RWPE1 (cell line): ENCODE measurements around the gene MLC1.

Source experiments
- CTCF ChIA-PET: fragments of 350-600 bp; sonication (Branson Sonifier 250); formaldehyde crosslinking; extraction: SDS; loops from one replicate; lab custom pipeline; 2021; lab: Yijun Ruan, JAX
- POLR2A ChIA-PET: fragments of 400-600 bp; formaldehyde crosslinking; extraction: SDS; loops from one replicate; lab custom pipeline; 2020; ENCODE audit warnings: antibody characterized with exemption; ENCODE audit not compliant: low non-redundant PET; lab: Yijun Ruan, JAX
- DNase-seq: peaks from one replicate; pipeline ENCODE4 v3.0.0; 2012; ENCODE audit warnings: low spot score
- H3K27ac ChIP-seq: fragments of 450-650 bp; 2 replicates; pipeline ENCODE4 v1.5.1; 2017
- CTCF ChIP-seq: fragments of 450-650 bp; conservative IDR thresholded peaks from 2 replicates; pipeline ENCODE4 v1.5.1; 2017; ENCODE audit warnings: low read depth, mild to moderate bottlenecking

The MLC1 gene

GRCh38 chr22:50105208-50106100, 20.2 kb upstream of the MLC1 start:
- TF ChIP-seq CTCF: no peak
- peak; percentile 36 for DNase-seq
- H3K27ac ChIP-seq: peak overlapping the region; percentile 49
- CTCF ChIA-PET: interaction anchor here (0.6 kb wide), 1 partner anchor 75 kb away, joined by 4 read pairs; no protein-coding TSS in a partner anchor
- POLR2A ChIA-PET: no interaction called here

DNA sequence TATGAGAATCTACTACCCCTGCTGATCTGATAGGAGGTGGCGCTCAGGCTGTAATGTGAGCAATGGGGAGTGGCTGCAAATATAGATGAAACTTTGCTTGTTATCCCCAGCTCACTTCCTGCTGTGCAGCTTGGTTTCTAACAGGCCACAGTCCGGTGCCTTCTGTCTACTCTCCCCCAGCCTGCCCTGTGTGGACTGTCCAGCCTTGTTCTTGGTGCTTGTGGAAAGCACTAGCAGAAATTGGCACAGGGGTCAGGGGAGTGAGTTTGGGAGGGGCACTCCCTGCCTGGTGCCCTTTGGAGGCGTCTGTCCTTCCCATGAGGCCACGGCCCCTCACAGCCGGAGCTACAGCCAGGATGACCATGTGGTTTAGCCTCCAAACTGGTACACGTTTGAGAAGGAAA, 18.9 kb upstream of the MLC1 start:
- ChIA-PET CTCF (interaction anchor here (0.7 kb wide), 1 partner anchor 230 kb away, joined by 3 read pairs; no protein-coding TSS in a partner anchor), POLR2A (no interaction called here)
- H3K27ac ChIP-seq: no peak overlapping the region
- TF ChIP-seq CTCF: no peak
- DNase-seq: no peak

DNA sequence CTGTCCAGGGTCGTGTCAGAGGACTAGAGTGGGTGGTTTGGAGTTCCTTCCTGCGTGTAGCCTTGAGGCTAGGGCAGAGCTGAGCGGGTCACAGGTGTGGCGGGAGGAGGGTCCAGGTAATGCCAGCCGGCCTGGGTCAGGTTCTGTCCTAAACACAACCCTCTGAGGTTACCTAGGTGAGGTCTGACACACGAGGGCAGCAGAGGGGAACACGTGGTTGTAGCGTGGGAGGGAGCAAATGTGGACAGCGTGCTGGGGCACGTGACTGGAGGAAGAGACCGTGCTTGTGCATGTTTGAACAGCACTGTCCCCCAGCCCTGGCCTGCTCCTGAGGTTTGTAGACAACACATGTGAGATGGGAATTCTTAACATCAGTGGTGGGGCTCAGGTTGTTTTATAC, 17.7 kb upstream of the MLC1 start:
- peak; percentile 43 for DNase-seq
- H3K27ac ChIP-seq: peak overlapping the region; percentile 20
- CTCF ChIA-PET: no interaction called here
- no peak for TF ChIP-seq CTCF
- POLR2A ChIA-PET: no interaction called here

DNA sequence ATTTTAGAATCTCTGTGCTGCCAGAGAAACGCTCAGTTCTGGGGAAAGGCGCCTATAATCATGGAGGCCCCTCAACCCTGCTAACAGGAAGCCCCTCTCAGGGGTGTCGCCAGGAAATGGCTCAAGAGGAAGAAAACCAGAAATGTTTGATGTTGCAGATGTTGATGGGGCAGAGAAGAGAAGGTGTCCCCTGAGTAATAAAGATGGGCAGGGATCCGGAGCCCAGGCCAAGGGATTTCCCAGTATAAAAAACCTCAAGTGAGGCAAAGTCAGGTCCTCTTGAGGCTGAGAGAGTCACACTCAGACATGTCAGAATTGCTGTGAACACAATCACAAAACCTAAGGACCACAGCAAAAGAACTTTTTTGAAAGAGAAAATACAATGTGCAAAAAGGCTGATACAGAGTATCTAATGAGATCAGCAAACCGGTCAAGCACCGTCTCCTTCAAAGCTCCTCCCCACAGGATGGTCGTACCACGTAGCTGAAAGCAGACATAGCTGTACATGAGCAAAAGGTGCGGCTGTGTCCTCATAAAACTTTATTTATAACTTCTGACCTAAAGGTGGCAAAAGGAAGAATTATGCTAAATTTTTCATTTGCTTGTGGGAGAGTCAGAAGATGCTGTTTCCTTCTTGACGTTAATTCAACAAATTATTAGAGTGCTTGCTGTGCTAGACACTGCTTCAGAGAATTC, 16.8 kb upstream of the MLC1 start:
- ChIA-PET CTCF (interaction anchor here (0.5 kb wide), 1 partner anchor 26 kb away, joined by 3 read pairs; no protein-coding TSS in a partner anchor), POLR2A (no interaction called here)
- no peak overlapping the region for H3K27ac ChIP-seq
- no peak for TF ChIP-seq CTCF
- no peak for DNase-seq

- ChIA-PET CTCF (no interaction called here), POLR2A (no interaction called here)
- TF ChIP-seq CTCF: no peak
- no peak for DNase-seq
- H3K27ac ChIP-seq: no peak overlapping the region
These were observed 12.8 kb upstream of the MLC1 start for GRCh38 chr22:50098052-50098451.

- CTCF ChIA-PET: no interaction called here
- no peak overlapping the region for H3K27ac ChIP-seq
- no peak for DNase-seq
- POLR2A ChIA-PET: no interaction called here
- TF ChIP-seq CTCF: no peak
These were observed 7.1 kb upstream of the MLC1 start for GRCh38 chr22:50092342-50092741.
